Breast epithelium (tissue), 3 donors: ENCODE measurements around the gene MYO19.

Source experiments
- CTCF ChIP-seq, 3 donors: fragments of 450-650 bp; IDR thresholded peaks; one replicate each; pipeline ENCODE4 v1.5.1; 2016 to 2017; ENCODE audit warnings: antibody characterized with exemption in 3 of 3, mild to moderate bottlenecking in 3 of 3, moderate library complexity in 3 of 3
- POLR2AphosphoS5 ChIP-seq, 3 donors: sonication (generic); formaldehyde crosslinking; IDR thresholded peaks; one replicate each; pipeline ENCODE4 v1.6.1; 2017; ENCODE audit warnings: antibody characterized with exemption in 3 of 3

DNA sequence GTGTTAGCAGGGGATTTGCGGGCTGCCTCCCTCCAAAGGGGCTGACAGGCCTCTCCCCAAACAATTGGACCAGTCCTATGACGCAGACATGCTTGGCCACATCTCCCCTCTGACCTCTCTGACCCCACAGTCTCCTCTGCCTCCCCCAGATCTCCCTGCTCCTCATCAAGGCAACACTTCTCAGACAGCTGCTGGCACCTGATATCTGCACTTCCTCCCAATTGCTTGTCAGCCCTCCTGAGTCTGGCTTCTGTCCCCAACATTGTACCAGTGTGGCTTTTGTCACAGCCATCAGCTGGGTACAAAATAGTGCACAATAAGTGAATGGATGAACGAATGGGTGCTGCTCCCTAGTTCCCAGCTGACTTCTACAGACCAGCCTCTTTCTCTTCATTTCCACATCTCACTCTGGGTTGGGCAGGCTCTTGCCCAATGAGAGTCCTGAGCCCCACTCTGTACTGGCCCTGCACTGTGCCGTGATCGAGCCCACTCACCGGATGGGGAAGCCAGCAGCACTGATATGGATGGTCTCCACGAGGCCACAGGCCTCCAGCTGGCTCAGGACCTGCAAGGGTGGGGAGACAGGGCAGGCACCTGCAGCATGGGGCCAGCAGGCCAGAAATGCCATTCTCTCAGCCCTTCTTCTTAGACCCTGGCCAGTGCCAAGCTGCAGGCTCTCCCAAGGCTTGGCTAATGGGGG, 31.1 kb downstream of the MYO19 start:
- TF ChIP-seq CTCF (IDR thresholded peaks at IDR 0.05) (no peak), POLR2AphosphoS5 (IDR thresholded peaks at IDR 0.05) (no peak)
